SU-DHL-6 (cell line): Measurements from ENCODE around the gene ADGRD1.

Source experiments
- EZH2phosphoT487 ChIP-seq: fragments of 200-600 bp; sonication (generic), shearing (Covaris generic); conservative IDR thresholded peaks from 2 replicates; pipeline ENCODE4 v1.6.1; 2018; ENCODE audit warnings: mild to moderate bottlenecking, antibody characterized with exemption, low read length, moderate library complexity, mixed read lengths
- TF ChIP-seq, protein P1 (sequence below): fragments of 200-600 bp; sonication (generic); IDR thresholded peaks from one replicate; pipeline ENCODE4 v1.5.1; 2017; ENCODE audit warnings: antibody characterized with exemption, mild to moderate bottlenecking, low read length, moderate library complexity; ENCODE audit not compliant: insufficient read depth, poor library complexity, severe bottlenecking

DNA sequence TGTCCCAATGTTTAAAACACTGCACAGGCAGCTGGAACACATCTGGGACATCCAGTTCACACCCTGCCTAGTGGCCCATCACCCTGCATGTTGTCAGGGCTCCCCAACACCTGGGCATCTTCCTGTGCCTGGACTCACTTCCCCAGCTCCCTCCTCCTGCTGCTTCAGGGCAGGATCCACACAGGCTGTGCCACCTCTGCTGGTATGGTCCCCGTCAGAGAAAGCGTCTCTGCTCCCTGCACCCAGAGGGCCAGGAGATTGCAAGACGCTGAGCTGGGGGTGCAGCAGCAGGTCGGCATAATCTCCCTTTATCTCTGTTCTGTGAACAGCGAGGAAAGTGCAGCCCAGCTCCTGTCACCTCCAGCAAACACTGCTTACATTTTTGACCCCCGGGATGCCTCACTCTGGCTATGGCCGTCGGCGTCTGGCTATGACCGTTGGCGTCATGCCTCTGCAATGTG, 124.3 kb downstream of the ADGRD1 start:
- TF ChIP-seq, protein P1, sequence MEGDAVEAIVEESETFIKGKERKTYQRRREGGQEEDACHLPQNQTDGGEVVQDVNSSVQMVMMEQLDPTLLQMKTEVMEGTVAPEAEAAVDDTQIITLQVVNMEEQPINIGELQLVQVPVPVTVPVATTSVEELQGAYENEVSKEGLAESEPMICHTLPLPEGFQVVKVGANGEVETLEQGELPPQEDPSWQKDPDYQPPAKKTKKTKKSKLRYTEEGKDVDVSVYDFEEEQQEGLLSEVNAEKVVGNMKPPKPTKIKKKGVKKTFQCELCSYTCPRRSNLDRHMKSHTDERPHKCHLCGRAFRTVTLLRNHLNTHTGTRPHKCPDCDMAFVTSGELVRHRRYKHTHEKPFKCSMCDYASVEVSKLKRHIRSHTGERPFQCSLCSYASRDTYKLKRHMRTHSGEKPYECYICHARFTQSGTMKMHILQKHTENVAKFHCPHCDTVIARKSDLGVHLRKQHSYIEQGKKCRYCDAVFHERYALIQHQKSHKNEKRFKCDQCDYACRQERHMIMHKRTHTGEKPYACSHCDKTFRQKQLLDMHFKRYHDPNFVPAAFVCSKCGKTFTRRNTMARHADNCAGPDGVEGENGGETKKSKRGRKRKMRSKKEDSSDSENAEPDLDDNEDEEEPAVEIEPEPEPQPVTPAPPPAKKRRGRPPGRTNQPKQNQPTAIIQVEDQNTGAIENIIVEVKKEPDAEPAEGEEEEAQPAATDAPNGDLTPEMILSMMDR = no peak
- no peak for TF ChIP-seq EZH2phosphoT487
